Measurements from ENCODE around the gene RASSF3.
"Not testable (repeated sequence)": the region's sequence is repeated elsewhere in the genome, so short reads cannot be mapped to it uniquely, and the experiment has no call there.

Gene RASSF3

GRCh38 chr12:64690236-64690635 lies 79.9 kb downstream of the RASSF3 start:
- not testable (repeated sequence) for DNase-seq (ENCODE audit: low read depth in 2 of 2)

- no peak for DNase-seq (ENCODE audit: low read depth in 2 of 2)
Observed at GRCh38 chr12:64691227-64691794, 81.0 kb downstream of the RASSF3 start.

GRCh38 chr12:64691795-64692583 lies 81.7 kb downstream of the RASSF3 start:
- DNase-seq (ENCODE audit: low read depth in 2 of 2) = no peak

GRCh38 chr12:64694130-64695040 lies 84.1 kb downstream of the RASSF3 start:
- no peak for DNase-seq (ENCODE audit: low read depth in 2 of 2)

- no peak for DNase-seq (ENCODE audit: low read depth in 2 of 2)
Observed at GRCh38 chr12:64695550-64695949, 85.3 kb downstream of the RASSF3 start.

GRCh38 chr12:64696080-64696741 lies 85.9 kb downstream of the RASSF3 start:
- no peak for DNase-seq (ENCODE audit: low read depth in 2 of 2)

- no peak for DNase-seq (ENCODE audit: low read depth in 2 of 2)
Observed at GRCh38 chr12:64699504-64700115, 89.3 kb downstream of the RASSF3 start.

- DNase-seq (ENCODE audit: low read depth in 2 of 2) = no peak
Observed at GRCh38 chr12:64700532-64700931, 90.2 kb downstream of the RASSF3 start.

- no peak for DNase-seq (ENCODE audit: low read depth in 2 of 2)
Observed at GRCh38 chr12:64701283-64701682, 91.0 kb downstream of the RASSF3 start.

GRCh38 chr12:64706306-64706705 lies 96.0 kb downstream of the RASSF3 start:
- no peak for DNase-seq (ENCODE audit: low read depth in 2 of 2)

GRCh38 chr12:64706857-64707256 lies 96.6 kb downstream of the RASSF3 start:
- no peak for DNase-seq (ENCODE audit: low read depth in 2 of 2)

- DNase-seq (ENCODE audit: low read depth in 2 of 2) = no peak
Observed at GRCh38 chr12:64707362-64707761, 97.1 kb downstream of the RASSF3 start.

GRCh38 chr12:64707926-64708325 lies 97.6 kb downstream of the RASSF3 start:
- no peak for DNase-seq (ENCODE audit: low read depth in 2 of 2)

GRCh38 chr12:64709429-64709828 lies 99.1 kb downstream of the RASSF3 start:
- DNase-seq (ENCODE audit: low read depth in 2 of 2) = no peak

GRCh38 chr12:64713376-64713775 lies 103.1 kb downstream of the RASSF3 start:
- DNase-seq (ENCODE audit: low read depth in 2 of 2) = no peak

- DNase-seq (ENCODE audit: low read depth in 2 of 2) = peak; percentile 19 to 29
Observed at GRCh38 chr12:64714551-64714968, 104.3 kb downstream of the RASSF3 start.

GRCh38 chr12:64716371-64716770 lies 106.1 kb downstream of the RASSF3 start:
- DNase-seq (ENCODE audit: low read depth in 2 of 2) = no peak

GRCh38 chr12:64716839-64717455 lies 106.7 kb downstream of the RASSF3 start:
- DNase-seq (ENCODE audit: low read depth in 2 of 2) = no peak

- no peak for DNase-seq (ENCODE audit: low read depth in 2 of 2)
Observed at GRCh38 chr12:64718649-64719048, 108.4 kb downstream of the RASSF3 start.

- DNase-seq (ENCODE audit: low read depth in 2 of 2) = no peak
Observed at GRCh38 chr12:64720884-64721283, 110.6 kb downstream of the RASSF3 start.

GRCh38 chr12:64722835-64723234 lies 112.5 kb downstream of the RASSF3 start:
- DNase-seq (ENCODE audit: low read depth in 2 of 2) = no peak
